H9 (cell line): ENCODE results near the gene BACH1. TPM values are rescaled to one million over a fixed set of nuclear protein-coding genes. Genes with fewer than 3 reads are reported as not detected.

ENCODE experiments used
- DNase-seq: peaks from one replicate; pipeline ENCODE4 v3.0.0-alpha.2; 2017
- H2AFZ ChIP-seq: one replicate; pipeline ENCODE4 v1.6.1; 2013; ENCODE audit warnings: mild to moderate bottlenecking, low read length, control low read depth, moderate library complexity
- H2AK5ac ChIP-seq: 2 replicates; pipeline ENCODE4 v1.6.1; 2013; ENCODE audit warnings: low read length, control low read depth, mixed read lengths; ENCODE audit not compliant: insufficient read length
- H2BK120ac ChIP-seq: one replicate; pipeline ENCODE4 v1.6.1; 2013; ENCODE audit warnings: low read depth, mild to moderate bottlenecking, low read length, control low read depth, inconsistent platforms; ENCODE audit not compliant: poor library complexity, severe bottlenecking
- H2BK12ac ChIP-seq: 2 replicates; pipeline ENCODE4 v1.6.1; 2013; ENCODE audit warnings: low read length, control low read depth, mixed read lengths, low read depth; ENCODE audit not compliant: insufficient read length
- H2BK15ac ChIP-seq: 2 replicates; pipeline ENCODE4 v1.6.1; 2013; ENCODE audit warnings: low read depth, low read length, control low read depth
- H2BK20ac ChIP-seq: one replicate; pipeline ENCODE4 v1.6.1; 2013; ENCODE audit warnings: low read depth, mild to moderate bottlenecking, low read length, control low read depth, inconsistent platforms; ENCODE audit not compliant: poor library complexity, severe bottlenecking
- H2BK5ac ChIP-seq: 2 replicates; pipeline ENCODE4 v1.6.1; 2013; ENCODE audit warnings: low read length, control low read depth, mixed read lengths; ENCODE audit not compliant: insufficient read length
- H3K14ac ChIP-seq: 2 replicates; pipeline ENCODE4 v1.6.1; 2013; ENCODE audit warnings: low read length, control low read depth; ENCODE audit not compliant: insufficient read depth
- H3K18ac ChIP-seq: 2 replicates; pipeline ENCODE4 v1.6.1; 2013; ENCODE audit warnings: low read depth, mild to moderate bottlenecking, mixed read lengths, low read length, control low read depth; ENCODE audit not compliant: insufficient read length
- H3K23ac ChIP-seq: 2 replicates; pipeline ENCODE4 v1.6.1; 2013; ENCODE audit warnings: low read length, control low read depth, mixed read lengths, low read depth; ENCODE audit not compliant: insufficient read length
- H3K23me2 ChIP-seq: 2 replicates; pipeline ENCODE4 v1.6.1; 2013; ENCODE audit warnings: low read depth, mild to moderate bottlenecking, mixed read lengths, low read length, control low read depth; ENCODE audit not compliant: insufficient read length, poor library complexity, severe bottlenecking
- H3K27ac ChIP-seq: 2 replicates; pipeline ENCODE4 v1.5.1; 2013; ENCODE audit warnings: low read length, control low read depth, mixed read lengths, low read depth; ENCODE audit not compliant: insufficient read length
- H3K27me3 ChIP-seq: 2 replicates; pipeline ENCODE4 v1.6.1; 2013; ENCODE audit warnings: low read length, control low read depth, inconsistent platforms; ENCODE audit not compliant: insufficient read depth
- H3K4ac ChIP-seq: 2 replicates; pipeline ENCODE4 v1.6.1; 2013; ENCODE audit warnings: low read depth, mild to moderate bottlenecking, control low read depth, inconsistent platforms, low read length, moderate library complexity
- H3K4me1 ChIP-seq: 2 replicates; pipeline ENCODE4 v1.6.1; 2013; ENCODE audit warnings: low read length, control low read depth, inconsistent platforms; ENCODE audit not compliant: insufficient read depth
- H3K4me2 ChIP-seq: 2 replicates; pipeline ENCODE4 v1.6.1; 2013; ENCODE audit warnings: low read length, control low read depth, mixed read lengths; ENCODE audit not compliant: insufficient read length, insufficient read depth
- H3K56ac ChIP-seq: 2 replicates; pipeline ENCODE4 v1.6.1; 2013; ENCODE audit warnings: low read depth, mild to moderate bottlenecking, mixed read lengths, low read length, control low read depth; ENCODE audit not compliant: insufficient read length
- H3K79me1 ChIP-seq: 2 replicates; pipeline ENCODE4 v1.6.1; 2013; ENCODE audit warnings: low read depth, mild to moderate bottlenecking, moderate library complexity, low read length, control low read depth, inconsistent platforms; ENCODE audit not compliant: insufficient read depth, poor library complexity, severe bottlenecking
- H3K79me2 ChIP-seq: 2 replicates; pipeline ENCODE4 v1.6.1; 2013; ENCODE audit warnings: low read length, control low read depth, inconsistent platforms; ENCODE audit not compliant: insufficient read depth
- H3K9ac ChIP-seq: 2 replicates; pipeline ENCODE4 v1.6.1; 2013; ENCODE audit warnings: low read length, control low read depth, mixed read lengths; ENCODE audit not compliant: insufficient read length; ENCODE audit errors: extremely low read depth
- H3K9me3 ChIP-seq: one replicate; pipeline ENCODE4 v1.6.1; 2013; ENCODE audit warnings: low read depth, low read length, inconsistent platforms; ENCODE audit not compliant: control insufficient read depth
- H3T11ph ChIP-seq: one replicate; pipeline ENCODE4 v1.6.1; 2013; ENCODE audit warnings: mild to moderate bottlenecking, low read length, control low read depth, inconsistent platforms
- H4K20me1 ChIP-seq: one replicate; pipeline ENCODE4 v1.6.1; 2013; ENCODE audit not compliant: control insufficient read depth, insufficient read length, insufficient read depth
- H4K5ac ChIP-seq: 2 replicates; pipeline ENCODE4 v1.6.1; 2013; ENCODE audit warnings: low read depth, mild to moderate bottlenecking, mixed read lengths, low read length, control low read depth; ENCODE audit not compliant: insufficient read length
- H4K8ac ChIP-seq: replicated peaks from 2 replicates; pipeline ENCODE4 v1.6.1; 2013; ENCODE audit warnings: low read length, control low read depth, mixed read lengths, low read depth; ENCODE audit not compliant: insufficient read length
- H4K91ac ChIP-seq: 2 replicates; pipeline ENCODE4 v1.6.1; 2013; ENCODE audit warnings: low read depth, mild to moderate bottlenecking, moderate library complexity, mixed read lengths, low read length, control low read depth; ENCODE audit not compliant: insufficient read length
- H3K27ac Mint-ChIP-seq, 3 experiments: 2 replicates in 2 of 3; 3 replicates in 1 of 3; pipeline ENCODE4 v1.8.0; 2020 to 2021; ENCODE audit warnings: mixed read lengths in 3 of 3, mild to moderate bottlenecking in 1 of 3, moderate library complexity in 1 of 3
- H3K27me3 Mint-ChIP-seq: 2 replicates; pipeline ENCODE4 v1.8.0; 2021; ENCODE audit warnings: low read depth, mild to moderate bottlenecking, moderate library complexity, mixed read lengths
- H3K36me3 Mint-ChIP-seq, 3 experiments: 2 replicates in 2 of 3; 3 replicates in 1 of 3; pipeline ENCODE4 v1.8.0; 2020 to 2021; ENCODE audit warnings: low read depth in 3 of 3, mixed read lengths in 3 of 3; ENCODE audit not compliant: insufficient read depth in 1 of 3
- H3K4me1 Mint-ChIP-seq, 2 experiments: 2 replicates each; pipeline ENCODE4 v1.8.0; 2020; ENCODE audit warnings: mixed read lengths in 2 of 2
- H3K4me3 Mint-ChIP-seq, 2 experiments: 2 replicates in 1 of 2; 3 replicates in 1 of 2; pipeline ENCODE4 v1.8.0; 2020 to 2021; ENCODE audit warnings: mild to moderate bottlenecking in 2 of 2, mixed read lengths in 2 of 2, moderate library complexity in 1 of 2
- H3K9me3 Mint-ChIP-seq, 2 experiments: 2 replicates in 1 of 2; 3 replicates in 1 of 2; pipeline ENCODE4 v1.8.0; 2020; ENCODE audit warnings: mild to moderate bottlenecking in 2 of 2, mixed read lengths in 2 of 2, moderate library complexity in 1 of 2
- WGBS: extraction: QIAGEN DNeasy Blood & Tissue Kit; methylation state at CpG from one replicate; pipeline ENCODE4 v1.1.7; 2013; ENCODE audit warnings: missing lambda C conversion rate, low lambda C conversion rate, mixed read lengths; ENCODE audit not compliant: insufficient read length; ENCODE audit errors: extremely low coverage; 5-methylcytosine and 5-hydroxymethylcytosine counted together
- total RNA-seq: library from RNA; stranded (reverse); gene quantifications from 2 replicates; pipeline ENCODE4 v1.2.1, GENCODE V29; 2021
- TF ChIP-seq, protein P1 (sequence below): fragments of 200-600 bp; sonication (generic); conservative IDR thresholded peaks from 3 replicates; pipeline ENCODE4 v1.8.0; 2021; ENCODE audit warnings: antibody characterized with exemption, mild to moderate bottlenecking

Gene BACH1
- total RNA-seq, 1 experiment from 2014 or later, result 42.4 TPM

DNA sequence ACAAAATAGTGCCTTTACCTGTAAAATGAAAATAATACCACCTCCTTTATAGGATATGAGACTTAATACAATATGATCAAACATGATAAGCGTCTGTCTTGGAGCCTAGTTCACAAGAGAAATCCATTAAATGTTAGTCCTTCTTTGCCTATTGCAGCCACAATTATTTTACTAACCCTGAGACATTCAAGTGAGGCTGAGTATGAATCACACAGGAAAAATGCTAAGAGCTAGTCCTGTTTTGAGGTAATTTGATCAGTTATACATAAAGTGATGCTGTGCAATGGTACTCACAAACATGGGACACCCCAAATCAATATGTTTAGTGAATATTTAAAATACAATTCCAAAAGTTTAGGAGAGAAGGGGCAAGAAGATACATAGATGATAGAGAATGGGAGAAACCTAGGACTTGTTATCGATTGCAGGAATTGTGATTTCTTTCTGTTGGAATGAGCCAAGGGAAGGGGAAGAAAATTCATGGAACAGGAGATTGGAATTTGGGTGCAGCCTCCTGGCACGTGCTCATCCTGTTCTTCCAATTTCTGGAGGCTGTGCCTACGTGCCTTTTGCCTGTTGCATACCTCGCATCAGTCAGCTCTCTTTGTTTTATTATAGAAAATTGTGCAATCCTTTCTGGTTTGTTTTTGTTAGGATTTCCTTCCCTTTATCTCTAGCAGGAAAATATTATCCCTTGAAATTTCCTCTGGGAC lies 39.9 kb upstream of the BACH1 start:
- Histone ChIP-seq H3K9ac (no peak overlapping the region), H3K23me2 (no peaks in the 10 kb centered on the region), H2BK12ac (no peak overlapping the region), H4K8ac (no peak overlapping the region), H3K14ac (no peak overlapping the region), H3T11ph (no peak overlapping the region), H3K4ac (no peak overlapping the region), H3K23ac (no peak overlapping the region), H4K5ac (no peak overlapping the region), H4K20me1 (no peaks in the 10 kb centered on the region), H3K79me1 (no peaks in the 10 kb centered on the region), H2BK15ac (no peak overlapping the region), H3K56ac (no peak overlapping the region), H2BK20ac (no peak overlapping the region), H3K4me2 (no peak overlapping the region), H2BK120ac (no peak overlapping the region), H3K79me2 (no peaks in the 10 kb centered on the region), H3K9me3 (peaks cover 8% of the 10 kb centered on the region), H4K91ac (no peak overlapping the region), H2BK5ac (no peak overlapping the region), H3K27ac (no peak overlapping the region), H2AK5ac (no peak overlapping the region), H3K4me1 (no peaks in the 10 kb centered on the region), H2AFZ (no peak overlapping the region), H3K18ac (no peak overlapping the region), H3K27me3 (no peaks in the 10 kb centered on the region)
- peaks cover under 1% of the 10 kb centered on the region; the same call in 1 of the 2 replicates for H3K27me3 Mint-ChIP-seq
- H3K27ac Mint-ChIP-seq, result no peak overlapping the region
- no peak for DNase-seq
- no CpG with 5 or more reads among the region's 5 CpGs for WGBS
- no peaks in the 10 kb centered on the region for H3K4me1 Mint-ChIP-seq
- H3K4me3 Mint-ChIP-seq, result no peak overlapping the region
- H3K9me3 Mint-ChIP-seq, result peaks cover 13 to 14% of the 10 kb centered on the region in 2 experiments
- peaks cover 4 to 9% (median 6%) of the 10 kb centered on the region in 3 experiments for H3K36me3 Mint-ChIP-seq
- TF ChIP-seq, protein P1, sequence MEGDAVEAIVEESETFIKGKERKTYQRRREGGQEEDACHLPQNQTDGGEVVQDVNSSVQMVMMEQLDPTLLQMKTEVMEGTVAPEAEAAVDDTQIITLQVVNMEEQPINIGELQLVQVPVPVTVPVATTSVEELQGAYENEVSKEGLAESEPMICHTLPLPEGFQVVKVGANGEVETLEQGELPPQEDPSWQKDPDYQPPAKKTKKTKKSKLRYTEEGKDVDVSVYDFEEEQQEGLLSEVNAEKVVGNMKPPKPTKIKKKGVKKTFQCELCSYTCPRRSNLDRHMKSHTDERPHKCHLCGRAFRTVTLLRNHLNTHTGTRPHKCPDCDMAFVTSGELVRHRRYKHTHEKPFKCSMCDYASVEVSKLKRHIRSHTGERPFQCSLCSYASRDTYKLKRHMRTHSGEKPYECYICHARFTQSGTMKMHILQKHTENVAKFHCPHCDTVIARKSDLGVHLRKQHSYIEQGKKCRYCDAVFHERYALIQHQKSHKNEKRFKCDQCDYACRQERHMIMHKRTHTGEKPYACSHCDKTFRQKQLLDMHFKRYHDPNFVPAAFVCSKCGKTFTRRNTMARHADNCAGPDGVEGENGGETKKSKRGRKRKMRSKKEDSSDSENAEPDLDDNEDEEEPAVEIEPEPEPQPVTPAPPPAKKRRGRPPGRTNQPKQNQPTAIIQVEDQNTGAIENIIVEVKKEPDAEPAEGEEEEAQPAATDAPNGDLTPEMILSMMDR, result no peak
